HCT116 (cell line): Measurements from ENCODE around the gene WIZ. TPM values are rescaled to one million over a fixed set of nuclear protein-coding genes. Genes with fewer than 3 reads are reported as not detected.

ENCODE experiments used
- ATAC-seq: fragments of 200-7000 bp; cut with Tn5 transposase; 2 replicates; pipeline ENCODE4 v1.9.1; 2020; ENCODE audit warnings: mild to moderate bottlenecking, moderate library complexity
- BruUV-seq: library from RNA; stranded (reverse); fragments of 400-500 nt; replicated peaks from 2 replicates; lab custom pipeline; 2021; lab: Mats Ljungman, UMichigan
- CTCF ChIA-PET: fragments of 300-600 bp; sonication (Branson Sonifier 250); formaldehyde crosslinking; loops from one replicate; lab custom pipeline; 2021; ENCODE audit warnings: antibody characterized with exemption; lab: Charles Lee
- POLR2A ChIA-PET: fragments of 300-600, 350-600 bp; sonication (Branson Sonifier 250); formaldehyde crosslinking; loops from one replicate; lab custom pipeline; 2021; ENCODE audit warnings: antibody characterized with exemption; lab: Charles Lee
- RAD21 ChIA-PET, 2 experiments: fragments of 300-600 bp; sonication (Branson Sonifier 250); formaldehyde crosslinking; loops; one replicate each; lab custom pipeline; 2023; ENCODE audit warnings: low total read pairs in 2 of 2; ENCODE audit not compliant: uncharacterized antibody in 2 of 2, unreplicated experiment in 2 of 2, low non-redundant PET in 1 of 2; lab: Charles Lee
- DNase-seq: peaks from one replicate; pipeline ENCODE4 v3.0.0-alpha.2; 2010; ENCODE audit warnings: low read depth, low spot score
- H2AFZ ChIP-seq: fragments of 200-600 bp; shearing (Covaris generic), sonication (generic); 2 replicates; pipeline ENCODE4 v1.6.1; 2017; ENCODE audit warnings: low read depth, mixed run types, mixed read lengths, antibody characterized with exemption, low read length; ENCODE audit not compliant: poor library complexity, severe bottlenecking
- H3K27ac ChIP-seq: 2 replicates; pipeline ENCODE4 v1.5.1; 2012; ENCODE audit warnings: low read depth, low read length
- H3K27me3 ChIP-seq: fragments of 200-600 bp; sonication (generic); 2 replicates; pipeline ENCODE4 v1.6.1; 2016; ENCODE audit warnings: mixed run types, low read length, mixed read lengths; ENCODE audit not compliant: insufficient read depth
- H3K36me3 ChIP-seq, 2 experiments: fragments of 200-500 bp in 1 of 2; fragments of 200-600 bp in 1 of 2; sonication (Bioruptor generic) in 1 of 2; sonication (generic) in 1 of 2; 2 replicates each; pipeline versions ENCODE4 v1.5.1 to v1.6.1; 2014 to 2016; ENCODE audit warnings: low read length in 2 of 2, inconsistent platforms in 1 of 2, mixed read lengths in 1 of 2, mixed run types in 1 of 2; ENCODE audit not compliant: insufficient read depth in 2 of 2, control insufficient read depth in 1 of 2
- H3K4me1 ChIP-seq, 2 experiments: fragments of 200-600 bp in 1 of 2; sonication (generic) in 1 of 2; 2 replicates each; pipeline versions ENCODE4 v1.5.1 to v1.6.1; 2012 to 2017; ENCODE audit warnings: low read length in 2 of 2, inconsistent platforms in 1 of 2, mild to moderate bottlenecking in 1 of 2, mixed read lengths in 1 of 2, mixed run types in 1 of 2, moderate library complexity in 1 of 2; ENCODE audit not compliant: insufficient read depth in 2 of 2, control insufficient read depth in 1 of 2
- H3K4me2 ChIP-seq: fragments of 200-600 bp; sonication (generic); 2 replicates; pipeline ENCODE4 v1.6.1; 2017; ENCODE audit warnings: mixed run types, low read length, mixed read lengths
- H3K4me3 ChIP-seq, 2 experiments: fragments of 200-600 bp in 1 of 2; sonication (generic) in 1 of 2; replicated peaks in 1 of 2; 2 replicates each; pipeline ENCODE4 v1.5.1; 2011 to 2016; ENCODE audit warnings: low read length in 2 of 2, control low read depth in 1 of 2, low read depth in 1 of 2, mild to moderate bottlenecking in 1 of 2, mixed read lengths in 1 of 2, mixed run types in 1 of 2
- H3K79me2 ChIP-seq: fragments of 200-600 bp; sonication (generic); 2 replicates; pipeline ENCODE4 v1.6.1; 2017; ENCODE audit warnings: mild to moderate bottlenecking, mixed run types, low read length, moderate library complexity, mixed read lengths; ENCODE audit not compliant: insufficient read depth
- H3K9ac ChIP-seq: fragments of 200-600 bp; sonication (generic); 2 replicates; pipeline ENCODE4 v1.6.1; 2016; ENCODE audit warnings: low read length, mixed read lengths
- H3K9me2 ChIP-seq: fragments of 200-600 bp; sonication (generic), shearing (Covaris generic); 2 replicates; pipeline ENCODE4 v1.6.1; 2017; ENCODE audit warnings: mixed run types, mild to moderate bottlenecking, moderate library complexity; ENCODE audit not compliant: insufficient read depth
- H3K9me3 ChIP-seq, 2 experiments: fragments of 200-500 bp in 1 of 2; fragments of 200-600 bp in 1 of 2; sonication (Bioruptor generic) in 1 of 2; sonication (generic) in 1 of 2; 2 replicates each; pipeline ENCODE4 v1.6.1; 2014 to 2017; ENCODE audit warnings: low read length in 2 of 2, mixed read lengths in 2 of 2, inconsistent platforms in 1 of 2, low read depth in 1 of 2, mild to moderate bottlenecking in 1 of 2, mixed run types in 1 of 2, moderate library complexity in 1 of 2; ENCODE audit not compliant: control insufficient read depth in 1 of 2, insufficient read depth in 1 of 2
- H4K20me1 ChIP-seq: fragments of 200-600 bp; sonication (generic), shearing (Covaris generic); 2 replicates; pipeline ENCODE4 v1.6.1; 2017; ENCODE audit warnings: mixed run types, mild to moderate bottlenecking, moderate library complexity; ENCODE audit not compliant: insufficient read depth
- CBX3 ChIP-seq: IDR thresholded peaks from 2 replicates; pipeline ENCODE4 v1.6.1; 2012; ENCODE audit warnings: low read depth
- CTCF ChIP-seq, 3 experiments: fragments of 200-600 bp in 1 of 3; sonication (generic) in 1 of 3; IDR thresholded peaks in 2 of 3; conservative IDR thresholded peaks in 1 of 3; 2 replicates each; pipeline ENCODE4 v1.5.1; 2012 to 2017; ENCODE audit warnings: low read depth in 2 of 3, low read length in 2 of 3, antibody characterized with exemption in 1 of 3, borderline replicate concordance in 1 of 3, control low read depth in 1 of 3, mild to moderate bottlenecking in 1 of 3, mixed read lengths in 1 of 3, mixed run types in 1 of 3, moderate library complexity in 1 of 3; ENCODE audit not compliant: insufficient read depth in 1 of 3
- EGR1 ChIP-seq: IDR thresholded peaks from 2 replicates; pipeline ENCODE4 v1.6.1; 2012; ENCODE audit warnings: low read depth
- ELF1 ChIP-seq: IDR thresholded peaks from 2 replicates; pipeline ENCODE4 v1.6.1; 2012; ENCODE audit warnings: low read depth, borderline replicate concordance
- JUND ChIP-seq: IDR thresholded peaks from 2 replicates; pipeline ENCODE4 v1.6.1; 2012
- POLR2A ChIP-seq: IDR thresholded peaks from 2 replicates; pipeline ENCODE4 v1.7.0; 2011; ENCODE audit warnings: borderline replicate concordance; ENCODE audit not compliant: insufficient read depth, insufficient read length; ENCODE audit errors: extremely low read depth
- POLR2AphosphoS5 ChIP-seq: IDR thresholded peaks from 2 replicates; pipeline ENCODE4 v1.6.1; 2011; ENCODE audit warnings: mild to moderate bottlenecking, low read depth, low read length, moderate library complexity
- RAD21 ChIP-seq: IDR thresholded peaks from 2 replicates; pipeline ENCODE4 v1.6.1; 2012; ENCODE audit warnings: low read depth, mild to moderate bottlenecking
- REST ChIP-seq: IDR thresholded peaks from 2 replicates; pipeline ENCODE4 v1.6.1; 2012; ENCODE audit warnings: low read depth
- SP1 ChIP-seq: IDR thresholded peaks from 2 replicates; pipeline ENCODE4 v1.6.1; 2012; ENCODE audit warnings: low read depth
- TCF7L2 ChIP-seq: IDR thresholded peaks from 2 replicates; pipeline ENCODE4 v1.7.0; 2011; ENCODE audit warnings: borderline replicate concordance, inconsistent platforms; ENCODE audit not compliant: insufficient read depth, insufficient read length; ENCODE audit errors: extremely low read depth
- ZFX ChIP-seq: fragments of 450-650 bp; IDR thresholded peaks from 2 replicates; pipeline ENCODE4 v1.6.1; 2017
- ZNF274 ChIP-seq: fragments of 200-500 bp; sonication (Bioruptor generic); IDR thresholded peaks from 2 replicates; pipeline ENCODE4 v1.6.1; 2014; ENCODE audit warnings: mild to moderate bottlenecking, low read depth, low read length, inconsistent platforms
- intact Hi-C: fragments of 100-400 bp; cut with micrococcal nuclease; formaldehyde crosslinking; loops from 2 replicates; pipeline ENCODE4 v1.10.0; 2022
- total RNA-seq: library from RNA; stranded (reverse); gene quantifications from one replicate; pipeline ENCODE4 v1.2.1, GENCODE V29; 2021; ENCODE audit not compliant: unreplicated experiment

Gene WIZ
- total RNA-seq, 1 experiment from 2014 or later: 28.4 TPM

GRCh38 chr19:15471639-15472101, 21.9 kb upstream of the WIZ start (continued):
- no peak for TF ChIP-seq POLR2AphosphoS5

- no peaks in the 10 kb centered on the region for H4K20me1 ChIP-seq
- H3K27ac ChIP-seq: no peak overlapping the region
- intact Hi-C loops: no loop called here
- H3K27me3 ChIP-seq: no peaks in the 10 kb centered on the region
- H3K79me2 ChIP-seq: no peaks in the 10 kb centered on the region
- ChIA-PET POLR2A (no interaction called here), RAD21 (no interaction called here), CTCF (no interaction called here)
- no peak overlapping the region for H3K9ac ChIP-seq
- no peak for ATAC-seq
- no peak overlapping the region for H2AFZ ChIP-seq
- TF ChIP-seq POLR2A (no peak), ELF1 (no peak), JUND (no peak), REST (no peak), CBX3 (no peak), RAD21 (no peak), SP1 (no peak), POLR2AphosphoS5 (no peak), ZNF274 (no peak), TCF7L2 (no peak), ZFX (no peak), EGR1 (no peak), CTCF (IDR thresholded peaks at IDR 0.05 in 2 of 3, conservative IDR thresholded peaks at IDR 0.05 in 1 of 3; ENCODE audit: borderline replicate concordance in 1 of 3, insufficient read depth in 1 of 3, low read depth in 2 of 3, low read length in 2 of 3) (no peak)
- no peaks in the 10 kb centered on the region for H3K9me3 ChIP-seq
- H3K4me3 ChIP-seq: no peak overlapping the region
- H3K4me1 ChIP-seq: peaks cover 0 to 7% of the 10 kb centered on the region in 2 experiments; a peak in 2 of 4 replicates
- no peaks in the 10 kb centered on the region for H3K36me3 ChIP-seq
- H3K4me2 ChIP-seq: no peak overlapping the region
- no peak for DNase-seq
- H3K9me2 ChIP-seq: no peaks in the 10 kb centered on the region
- BruUV-seq: no TSS peak
Observed at GRCh38 chr19:15469513-15470297, 19.9 kb upstream of the WIZ start.
